Suprapubic skin (tissue), 4 donors: ENCODE data around the gene ADAR. TPM values are rescaled to one million over a fixed set of nuclear protein-coding genes. Genes with fewer than 3 reads are reported as not detected.

Experiments used
- DNase-seq, 2 donors: peaks; one replicate each; pipeline ENCODE4 v3.0.0-alpha.2; 2019; ENCODE audit warnings: low spot score in 2 of 2
- H3K27ac ChIP-seq: fragments of 200-600 bp; sonication (generic); one replicate; pipeline ENCODE4 v1.5.1; 2019
- H3K27me3 ChIP-seq: fragments of 200-600 bp; sonication (generic); one replicate; pipeline ENCODE4 v1.5.1; 2019
- H3K36me3 ChIP-seq: fragments of 200-600 bp; sonication (generic); one replicate; pipeline ENCODE4 v1.5.1; 2019
- H3K4me1 ChIP-seq: fragments of 200-600 bp; sonication (generic); one replicate; pipeline ENCODE4 v1.5.1; 2019
- H3K4me3 ChIP-seq: fragments of 200-600 bp; sonication (generic); one replicate; pipeline ENCODE4 v1.5.1; 2019; ENCODE audit warnings: mild to moderate bottlenecking
- H3K9me3 ChIP-seq: fragments of 200-600 bp; sonication (generic); one replicate; pipeline ENCODE4 v1.5.1; 2019
- EP300 ChIP-seq: sonication (generic); formaldehyde crosslinking; IDR thresholded peaks from one replicate; pipeline ENCODE4 v1.6.1; 2017; ENCODE audit warnings: antibody characterized with exemption
- POLR2A ChIP-seq, 2 donors: fragments of 450-650 bp; IDR thresholded peaks; one replicate each; pipeline ENCODE4 v1.6.1; 2017; ENCODE audit warnings: antibody characterized with exemption in 2 of 2, mild to moderate bottlenecking in 2 of 2, moderate library complexity in 2 of 2
- POLR2AphosphoS5 ChIP-seq, 3 donors: sonication (generic); formaldehyde crosslinking; IDR thresholded peaks; one replicate each; pipeline ENCODE4 v1.6.1; 2017; ENCODE audit warnings: antibody characterized with exemption in 3 of 3
- WGBS: methylation state at CpG from one replicate; pipeline ENCODE4 v1.1.5; 2018; 5-methylcytosine and 5-hydroxymethylcytosine counted together
- total RNA-seq, 4 donors: library from RNA; depleted of rRNA; stranded (reverse); fragments of >200 nt; gene quantifications; one replicate each; pipeline ENCODE4 v1.1.0, GENCODE V29; 2016
- TF ChIP-seq, protein P1 (sequence below), 2 donors: fragments of 200-600 bp in 1 of 2; fragments of 450-650 bp in 1 of 2; sonication (generic) in 1 of 2; IDR thresholded peaks; one replicate each; pipeline ENCODE4 v1.5.1; 2016 to 2019; ENCODE audit warnings: antibody characterized with exemption in 2 of 2, mild to moderate bottlenecking in 1 of 2, moderate library complexity in 1 of 2

Gene ADAR
- total RNA-seq, 4 donors from 2014 or later, result 73.7 to 107 (median 93.2) TPM

DNA sequence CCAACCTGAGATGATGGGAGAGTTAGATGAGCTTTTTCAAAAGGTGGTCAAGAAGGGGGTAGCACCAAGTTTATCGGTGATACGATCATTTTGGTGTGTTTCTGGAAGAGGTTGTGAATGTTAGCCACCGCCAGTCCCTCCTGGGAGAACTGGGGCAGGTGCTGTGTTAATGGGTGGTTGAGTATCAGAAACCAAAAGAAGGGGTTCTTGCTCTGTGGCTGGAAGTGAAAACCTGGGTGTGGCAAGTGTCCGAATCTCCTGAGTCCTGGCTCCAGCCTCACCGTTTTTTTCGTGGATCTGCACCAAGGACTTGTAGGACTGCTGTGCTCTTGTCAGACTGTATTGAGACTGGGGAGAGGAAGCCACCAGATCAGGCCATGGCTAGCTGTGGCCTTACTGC lies 57.3 kb downstream of the ADAR start:
- WGBS, result 69% methylated on average over 6 of the region's 6 CpGs
- TF ChIP-seq, protein P1, sequence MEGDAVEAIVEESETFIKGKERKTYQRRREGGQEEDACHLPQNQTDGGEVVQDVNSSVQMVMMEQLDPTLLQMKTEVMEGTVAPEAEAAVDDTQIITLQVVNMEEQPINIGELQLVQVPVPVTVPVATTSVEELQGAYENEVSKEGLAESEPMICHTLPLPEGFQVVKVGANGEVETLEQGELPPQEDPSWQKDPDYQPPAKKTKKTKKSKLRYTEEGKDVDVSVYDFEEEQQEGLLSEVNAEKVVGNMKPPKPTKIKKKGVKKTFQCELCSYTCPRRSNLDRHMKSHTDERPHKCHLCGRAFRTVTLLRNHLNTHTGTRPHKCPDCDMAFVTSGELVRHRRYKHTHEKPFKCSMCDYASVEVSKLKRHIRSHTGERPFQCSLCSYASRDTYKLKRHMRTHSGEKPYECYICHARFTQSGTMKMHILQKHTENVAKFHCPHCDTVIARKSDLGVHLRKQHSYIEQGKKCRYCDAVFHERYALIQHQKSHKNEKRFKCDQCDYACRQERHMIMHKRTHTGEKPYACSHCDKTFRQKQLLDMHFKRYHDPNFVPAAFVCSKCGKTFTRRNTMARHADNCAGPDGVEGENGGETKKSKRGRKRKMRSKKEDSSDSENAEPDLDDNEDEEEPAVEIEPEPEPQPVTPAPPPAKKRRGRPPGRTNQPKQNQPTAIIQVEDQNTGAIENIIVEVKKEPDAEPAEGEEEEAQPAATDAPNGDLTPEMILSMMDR (IDR thresholded peaks at IDR 0.05), result no peak
- TF ChIP-seq POLR2AphosphoS5 (IDR thresholded peaks at IDR 0.05) (no peak), POLR2A (IDR thresholded peaks at IDR 0.05) (no peak)
- no peak overlapping the region for H3K27ac ChIP-seq

DNA sequence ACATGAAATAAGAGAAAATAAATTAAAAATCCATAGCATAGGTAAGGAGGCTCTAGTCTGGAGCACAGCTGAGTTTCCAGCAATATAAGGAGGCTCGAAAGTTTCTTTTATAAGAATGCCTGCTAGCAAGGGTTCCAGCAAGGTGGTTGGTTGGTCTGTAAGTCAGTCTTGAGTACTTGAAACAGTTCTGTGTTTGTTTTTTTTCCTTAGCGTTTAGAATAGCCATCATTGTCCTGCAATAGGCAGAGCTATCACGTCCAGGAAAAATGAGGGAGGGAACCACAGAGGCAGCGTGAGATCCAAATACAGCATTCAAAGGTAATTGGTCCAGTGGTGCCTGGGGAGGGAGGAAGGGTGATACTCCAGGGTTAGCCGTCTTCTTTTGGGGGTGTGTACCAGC lies 57.9 kb downstream of the ADAR start:
- peaks cover 66% of the 10 kb centered on the region for H3K36me3 ChIP-seq
- TF ChIP-seq POLR2AphosphoS5 (IDR thresholded peaks at IDR 0.05) (no peak), EP300 (no peak), POLR2A (IDR thresholded peaks at IDR 0.05) (no peak)
- TF ChIP-seq, protein P1 (IDR thresholded peaks at IDR 0.05), result no peak
- no peaks in the 10 kb centered on the region for H3K27me3 ChIP-seq
- no peak overlapping the region for H3K4me3 ChIP-seq
- H3K9me3 ChIP-seq, result no peaks in the 10 kb centered on the region
- H3K27ac ChIP-seq, result no peak overlapping the region
- DNase-seq, result no peak
- 64% methylated on average over 5 of the region's 5 CpGs for WGBS
- peaks cover 35% of the 10 kb centered on the region for H3K4me1 ChIP-seq

More for the DNA sequence above, 57.3 kb downstream of the ADAR start:
- peaks cover 71% of the 10 kb centered on the region for H3K36me3 ChIP-seq
- H3K9me3 ChIP-seq, result no peaks in the 10 kb centered on the region
- no peaks in the 10 kb centered on the region for H3K27me3 ChIP-seq
- H3K4me1 ChIP-seq, result peaks cover 35% of the 10 kb centered on the region
- DNase-seq, result no peak
- no peak overlapping the region for H3K4me3 ChIP-seq

DNA sequence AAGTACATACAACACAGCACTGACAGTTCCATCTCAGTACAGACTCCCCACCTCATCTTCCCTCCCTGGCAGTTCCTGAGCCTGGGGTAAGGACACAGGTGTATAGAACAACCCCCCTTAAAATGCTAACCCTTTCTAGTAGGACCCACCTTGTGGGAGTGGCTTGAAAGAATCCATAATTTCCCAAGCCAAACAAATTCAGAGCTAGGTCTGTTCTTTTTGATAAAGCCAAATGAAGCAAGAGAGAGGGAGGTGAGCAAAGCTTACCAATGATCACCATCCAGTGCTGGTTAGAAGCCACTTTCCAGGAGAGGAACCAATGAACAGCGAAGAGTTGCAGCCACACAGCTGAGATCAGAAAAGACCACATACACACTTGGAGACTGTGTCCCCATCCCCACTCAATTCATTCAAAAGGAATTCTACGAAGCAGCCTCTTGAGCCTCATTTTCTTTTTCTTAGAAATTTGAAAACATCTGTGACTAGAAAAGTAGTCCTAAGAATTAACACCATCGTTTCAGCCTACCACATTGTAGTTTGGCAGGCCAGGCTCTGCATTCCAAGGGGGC lies 58.7 kb downstream of the ADAR start:
- TF ChIP-seq EP300 (no peak), POLR2A (IDR thresholded peaks at IDR 0.05) (no peak), POLR2AphosphoS5 (IDR thresholded peaks at IDR 0.05) (no peak)
- TF ChIP-seq, protein P1 (IDR thresholded peaks at IDR 0.05), result no peak
- H3K9me3 ChIP-seq, result no peaks in the 10 kb centered on the region
- no peak overlapping the region for H3K27ac ChIP-seq
- no peak for DNase-seq
- H3K36me3 ChIP-seq, result peaks cover 58% of the 10 kb centered on the region
- WGBS, result 79% methylated on average over 3 of the region's 3 CpGs
- no peak overlapping the region for H3K4me3 ChIP-seq
- H3K27me3 ChIP-seq, result no peaks in the 10 kb centered on the region
- H3K4me1 ChIP-seq, result peaks cover 35% of the 10 kb centered on the region

DNA sequence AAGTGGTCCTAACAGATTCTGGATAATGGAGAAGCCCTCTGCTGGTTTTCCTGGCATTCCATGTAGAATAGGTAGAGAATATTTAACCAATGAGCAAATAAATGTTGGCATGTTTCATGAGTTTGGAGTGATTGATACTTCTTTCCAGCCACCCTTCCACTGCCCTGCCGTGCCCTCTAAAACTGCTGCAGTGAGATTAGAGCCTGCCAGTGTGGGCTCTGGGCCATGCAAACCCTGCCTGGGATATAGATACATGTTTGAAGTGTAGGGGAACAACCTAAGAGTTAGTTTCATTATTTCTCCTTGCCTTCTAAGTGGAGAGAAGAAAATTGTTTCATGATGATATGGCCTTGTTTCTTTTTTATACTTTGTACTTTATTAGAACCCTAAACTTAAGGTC lies 60.0 kb downstream of the ADAR start:
- Histone ChIP-seq H3K9me3 (no peaks in the 10 kb centered on the region), H3K27me3 (no peaks in the 10 kb centered on the region), H3K36me3 (peaks cover 45% of the 10 kb centered on the region), H3K4me3 (no peak overlapping the region), H3K4me1 (peaks cover 28% of the 10 kb centered on the region), H3K27ac (no peak overlapping the region)
- DNase-seq, result no peak
- TF ChIP-seq POLR2A (IDR thresholded peaks at IDR 0.05), result no peak
- no peak for TF ChIP-seq EP300
- no peak for TF ChIP-seq POLR2AphosphoS5 (IDR thresholded peaks at IDR 0.05)
- TF ChIP-seq, protein P1 (IDR thresholded peaks at IDR 0.05), result no peak
- WGBS, result 33% methylated on average over 1 of the region's 1 CpG

DNA sequence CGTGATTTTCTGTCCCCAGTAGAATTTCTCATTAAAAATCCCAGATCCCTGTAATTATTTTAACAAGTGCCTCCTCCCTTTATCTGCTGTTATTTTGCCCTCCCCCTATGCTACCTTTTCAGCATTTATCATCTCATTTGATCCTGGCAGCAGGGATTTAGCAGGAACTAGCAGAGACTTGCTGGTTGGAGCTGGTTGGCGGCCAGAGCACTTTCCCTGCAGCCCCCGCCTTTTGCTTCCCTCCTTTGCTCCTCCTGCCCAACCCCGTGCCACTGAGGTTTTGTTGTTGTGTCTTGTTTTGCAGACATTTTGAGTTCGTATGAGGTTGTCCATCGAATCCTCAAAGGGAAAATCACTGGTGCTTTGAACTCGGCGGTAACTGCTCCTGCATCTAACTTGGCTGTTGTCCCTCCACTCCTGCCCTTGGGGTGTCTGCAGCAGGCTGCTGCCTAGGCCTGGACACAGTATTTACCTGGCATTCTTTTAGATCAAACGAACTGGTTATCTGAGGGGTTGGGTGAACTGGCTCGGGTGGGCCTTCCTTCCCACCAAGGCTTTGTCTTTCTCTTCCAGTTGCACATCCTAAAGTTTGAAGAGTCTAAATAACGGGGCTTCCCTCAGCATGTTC lies 60.8 kb downstream of the ADAR start:
- no peak overlapping the region for H3K4me3 ChIP-seq
- H3K9me3 ChIP-seq, result no peaks in the 10 kb centered on the region
- TF ChIP-seq POLR2A (IDR thresholded peaks at IDR 0.05) (no peak), POLR2AphosphoS5 (IDR thresholded peaks at IDR 0.05) (no peak), EP300 (no peak)
- TF ChIP-seq, protein P1 (IDR thresholded peaks at IDR 0.05), result no peak
- peaks cover 37% of the 10 kb centered on the region for H3K36me3 ChIP-seq
- peaks cover 28% of the 10 kb centered on the region for H3K4me1 ChIP-seq
- no peaks in the 10 kb centered on the region for H3K27me3 ChIP-seq
- DNase-seq, result no peak
- WGBS, result 30% methylated on average over 11 of the region's 11 CpGs
- H3K27ac ChIP-seq, result no peak overlapping the region
